ENCODE data around the gene MLXIPL. TPM values are rescaled to one million over a fixed set of nuclear protein-coding genes. Genes with fewer than 3 reads are reported as not detected.

The MLXIPL gene
- total RNA-seq, result not detected in 2 replicates

GRCh38 chr7:73623798-73624668 is at the start of gene MLXIPL:
MLXIPL (minus strand) TSS chr7:73624522; CDS start chr7:73624492, 30 bp downstream.

GRCh38 chr7:73667344-73668102 is 43.2 kb upstream of the MLXIPL start, which contains the start of gene VPS37D:
VPS37D (plus strand) TSS chr7:73667831; CDS start chr7:73667959, 128 bp downstream.

GRCh38 chr7:73578342-73579128 is 45.8 kb downstream of the MLXIPL start, which contains the start of gene TBL2:
TBL2 (minus strand) TSS chr7:73578579; CDS start chr7:73578549, 30 bp downstream.

GRCh38 chr7:73557397-73558257 is 66.7 kb downstream of the MLXIPL start, which contains the start of gene BCL7B:
BCL7B (minus strand) TSS chr7:73557690; CDS start chr7:73557578, 112 bp downstream.

Other genes starting within 250 kb of the MLXIPL start
- 0.53 and 0.86 TPM in 2 replicates for gene FZD9, start 190.7 kb downstream of the MLXIPL start, total RNA-seq
- gene BAZ1B, start 102.2 kb downstream of the MLXIPL start, total RNA-seq, result 97.5 and 99.4 TPM in 2 replicates
- gene BCL7B, start 66.8 kb downstream of the MLXIPL start, total RNA-seq, result 31.8 and 34.6 TPM in 2 replicates
- gene TBL2, start 45.9 kb downstream of the MLXIPL start, total RNA-seq, result 30.3 and 31.4 TPM in 2 replicates
- gene VPS37D, start 43.3 kb upstream of the MLXIPL start, total RNA-seq, result 1.9 and 2.1 TPM in 2 replicates
- gene DNAJC30, start 58.9 kb upstream of the MLXIPL start, total RNA-seq, result 2.7 and 3.1 TPM in 2 replicates
- 46.1 and 48.5 TPM in 2 replicates for gene BUD23, start 59.1 kb upstream of the MLXIPL start, total RNA-seq
- gene STX1A, start 95.1 kb upstream of the MLXIPL start, total RNA-seq, result 14.8 and 17.0 TPM in 2 replicates
- 7.4 and 10.1 TPM in 2 replicates for gene ABHD11, start 114.3 kb upstream of the MLXIPL start, total RNA-seq
- 0.27 and 0.43 TPM in 2 replicates for gene CLDN3, start 145.7 kb upstream of the MLXIPL start, total RNA-seq
- under 0.01 TPM in 1 of 2 replicates, not detected in the other for gene CLDN4, start 206.5 kb upstream of the MLXIPL start, total RNA-seq
- gene METTL27, start 218.0 kb upstream of the MLXIPL start, total RNA-seq, result 0.66 and 4.7 TPM in 2 replicates
- not detected in 2 replicates for gene TMEM270, start 236.6 kb upstream of the MLXIPL start, total RNA-seq